ENCODE data around the gene DDX27.

DDX27 gene

DNA sequence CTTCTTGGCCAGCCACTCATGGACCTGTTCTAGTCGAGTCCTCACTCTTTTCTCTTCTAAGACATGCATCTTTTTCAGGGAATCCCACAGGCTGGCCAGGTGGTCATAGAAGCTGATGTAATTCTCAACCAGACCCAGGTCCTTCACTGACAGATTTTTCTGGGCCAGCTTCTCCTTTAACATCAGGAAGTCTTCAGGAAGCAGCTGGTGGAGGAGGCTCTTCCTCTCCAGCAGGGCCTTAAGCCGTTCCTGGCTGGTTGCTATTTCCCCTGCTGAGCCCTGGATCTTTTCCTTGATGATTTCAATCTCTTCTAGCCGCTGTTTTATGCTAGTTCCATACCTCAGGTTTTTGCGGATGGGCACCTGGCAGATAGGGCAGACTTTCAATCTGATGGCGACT is 28.6 kb downstream of the DDX27 start:
- intact Hi-C loops (cut with DNase I; ENCODE audit: low total_unique reads), result no loop called here
- TF ChIP-seq, protein P1, sequence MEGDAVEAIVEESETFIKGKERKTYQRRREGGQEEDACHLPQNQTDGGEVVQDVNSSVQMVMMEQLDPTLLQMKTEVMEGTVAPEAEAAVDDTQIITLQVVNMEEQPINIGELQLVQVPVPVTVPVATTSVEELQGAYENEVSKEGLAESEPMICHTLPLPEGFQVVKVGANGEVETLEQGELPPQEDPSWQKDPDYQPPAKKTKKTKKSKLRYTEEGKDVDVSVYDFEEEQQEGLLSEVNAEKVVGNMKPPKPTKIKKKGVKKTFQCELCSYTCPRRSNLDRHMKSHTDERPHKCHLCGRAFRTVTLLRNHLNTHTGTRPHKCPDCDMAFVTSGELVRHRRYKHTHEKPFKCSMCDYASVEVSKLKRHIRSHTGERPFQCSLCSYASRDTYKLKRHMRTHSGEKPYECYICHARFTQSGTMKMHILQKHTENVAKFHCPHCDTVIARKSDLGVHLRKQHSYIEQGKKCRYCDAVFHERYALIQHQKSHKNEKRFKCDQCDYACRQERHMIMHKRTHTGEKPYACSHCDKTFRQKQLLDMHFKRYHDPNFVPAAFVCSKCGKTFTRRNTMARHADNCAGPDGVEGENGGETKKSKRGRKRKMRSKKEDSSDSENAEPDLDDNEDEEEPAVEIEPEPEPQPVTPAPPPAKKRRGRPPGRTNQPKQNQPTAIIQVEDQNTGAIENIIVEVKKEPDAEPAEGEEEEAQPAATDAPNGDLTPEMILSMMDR (IDR thresholded peaks at IDR 0.05), result no peak
- Histone ChIP-seq H3K27ac (no peak overlapping the region), H3K4me1 (no peaks in the 10 kb centered on the region), H3K27me3 (no peaks in the 10 kb centered on the region), H3K4me3 (no peak overlapping the region), H3K36me3 (peaks cover 87 to 100% (median 98%) of the 10 kb centered on the region in 3 donors), H3K9me3 (no peaks in the 10 kb centered on the region)
- DNase-seq, result no peak

DNA sequence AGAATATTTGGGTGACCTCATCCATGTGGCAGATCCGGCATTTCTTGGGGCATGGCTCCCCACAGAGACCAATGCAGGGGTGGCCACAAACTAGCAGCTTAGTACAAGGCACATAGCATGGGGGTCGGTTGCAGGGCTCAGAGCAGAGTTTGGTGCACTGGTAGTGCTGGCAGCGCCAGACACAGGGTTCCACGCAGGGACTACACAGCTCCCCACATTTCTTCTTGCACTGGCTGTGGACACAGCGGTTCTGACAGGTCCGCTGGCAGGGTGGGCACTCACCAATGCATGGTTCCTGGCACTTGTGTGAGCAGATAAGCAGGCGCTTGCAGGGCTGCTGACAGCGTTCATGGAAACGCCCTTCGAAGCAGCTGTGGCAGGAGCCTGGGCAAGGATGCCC is 29.1 kb downstream of the DDX27 start:
- Histone ChIP-seq H3K27ac (no peak overlapping the region), H3K4me1 (no peaks in the 10 kb centered on the region), H3K4me3 (no peak overlapping the region), H3K36me3 (peaks cover 87 to 100% (median 98%) of the 10 kb centered on the region in 3 donors), H3K9me3 (no peaks in the 10 kb centered on the region), H3K27me3 (no peaks in the 10 kb centered on the region)
- intact Hi-C loops (cut with DNase I; ENCODE audit: low total_unique reads), result no loop called here
- TF ChIP-seq, protein P1 (IDR thresholded peaks at IDR 0.05), result no peak
- DNase-seq, result no peak

DNA sequence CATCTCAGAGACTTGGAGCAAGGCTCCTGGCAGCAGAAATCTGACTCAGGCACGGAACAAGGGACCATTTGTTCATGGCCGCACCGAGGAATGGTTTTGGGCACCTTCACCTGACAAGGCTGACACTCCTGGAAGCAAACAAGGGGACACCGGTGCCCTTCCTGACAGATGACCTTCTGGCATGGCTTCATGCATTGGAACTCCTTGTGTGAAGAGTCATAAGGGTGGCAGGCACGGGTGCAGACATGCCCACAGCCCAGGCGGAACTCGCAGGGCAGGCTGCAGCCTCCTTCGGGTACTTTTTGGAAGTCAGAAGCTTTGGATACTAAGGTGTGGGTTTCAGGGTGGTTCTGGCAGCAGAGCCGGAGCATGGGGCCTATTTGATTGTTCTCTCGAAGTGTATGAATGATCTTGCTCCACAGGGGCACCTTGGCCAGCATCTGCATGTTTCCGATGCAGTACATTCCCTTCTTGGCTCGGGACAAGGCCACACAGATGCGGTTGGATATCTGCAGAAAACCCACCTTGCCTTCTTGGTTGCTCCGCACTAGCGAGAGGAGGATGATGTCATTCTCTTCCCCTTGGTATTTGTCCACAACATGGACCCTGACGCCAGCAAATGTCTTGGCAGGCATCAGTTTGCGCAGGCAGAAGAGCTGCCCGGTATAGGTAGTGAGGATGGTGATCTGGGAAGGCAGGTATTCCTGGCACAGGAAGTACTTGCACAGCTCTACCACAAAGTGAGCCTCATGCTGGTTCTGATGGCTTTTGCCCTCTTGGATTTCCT is 29.9 kb downstream of the DDX27 start:
- Histone ChIP-seq H3K4me1 (no peaks in the 10 kb centered on the region), H3K27me3 (no peaks in the 10 kb centered on the region), H3K4me3 (no peak overlapping the region), H3K9me3 (no peaks in the 10 kb centered on the region), H3K36me3 (peaks cover 87 to 100% (median 98%) of the 10 kb centered on the region in 3 donors), H3K27ac (no peak overlapping the region)
- DNase-seq, result no peak
- intact Hi-C loops (cut with DNase I; ENCODE audit: low total_unique reads), result no loop called here
- TF ChIP-seq, protein P1 (IDR thresholded peaks at IDR 0.05), result no peak

DNA sequence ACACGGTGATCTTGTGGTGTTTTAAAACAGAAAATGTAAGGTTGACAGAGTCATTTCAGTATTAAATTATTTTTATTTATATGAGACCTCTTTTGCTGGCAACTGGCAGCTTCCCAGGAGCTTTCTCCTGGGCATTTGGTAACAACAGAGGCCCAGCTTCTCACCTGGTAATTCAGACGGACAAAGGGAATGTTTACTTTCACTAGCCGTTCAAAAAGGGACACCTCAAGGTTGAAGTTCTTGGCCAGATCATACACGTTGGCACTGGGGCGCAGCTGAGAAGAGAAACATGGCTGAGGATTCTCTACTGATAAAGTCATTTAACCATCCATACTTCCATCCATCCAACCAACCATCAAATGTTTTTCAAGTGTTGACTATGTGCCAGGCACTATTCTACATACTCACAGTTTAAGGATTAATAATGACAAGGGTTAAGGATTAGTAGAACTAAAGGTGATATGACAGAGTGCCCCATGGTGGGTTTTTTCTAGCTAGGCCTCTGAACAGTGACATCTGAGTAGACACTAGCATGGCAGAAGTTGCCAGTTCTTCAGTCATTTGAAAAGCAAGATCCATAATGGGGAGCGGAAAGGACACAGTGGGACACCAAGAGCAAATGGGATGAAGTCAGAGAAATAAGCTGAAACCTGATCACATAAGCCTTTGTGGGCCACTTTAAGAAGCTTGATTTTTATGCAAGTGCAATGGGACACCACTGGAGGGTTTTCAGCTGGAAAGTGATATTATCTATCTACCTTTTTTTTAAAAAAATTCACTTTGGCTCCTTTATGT is 33.5 kb downstream of the DDX27 start:
- H3K27me3 ChIP-seq, result no peaks in the 10 kb centered on the region
- intact Hi-C loops (cut with DNase I; ENCODE audit: low total_unique reads), result no loop called here
- no peak overlapping the region for H3K27ac ChIP-seq
- no peak for DNase-seq
- no peak overlapping the region for H3K4me3 ChIP-seq
- TF ChIP-seq, protein P1 (IDR thresholded peaks at IDR 0.05), result no peak
- no peaks in the 10 kb centered on the region for H3K4me1 ChIP-seq
- no peaks in the 10 kb centered on the region for H3K9me3 ChIP-seq
- H3K36me3 ChIP-seq, result peaks cover 99 to 100% (median 99%) of the 10 kb centered on the region in 3 donors

DNA sequence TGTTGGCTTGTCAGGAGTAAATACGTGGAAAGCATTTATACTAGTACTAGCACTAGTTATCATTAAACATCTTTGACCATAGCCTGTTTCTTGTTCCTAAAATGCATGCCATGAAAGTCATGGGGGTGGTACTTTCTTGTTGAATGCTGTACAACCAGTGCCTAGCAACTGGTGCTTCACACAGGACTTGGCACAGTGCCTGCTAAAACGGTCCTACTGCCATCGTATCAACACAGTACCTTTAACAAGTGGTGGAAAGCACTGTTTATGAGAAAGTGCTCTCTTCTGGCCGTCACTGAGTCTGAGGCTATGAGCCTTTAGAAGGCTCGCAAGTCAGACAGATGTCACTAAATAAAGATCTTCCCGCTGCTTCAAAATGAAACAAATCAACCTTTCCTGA is 37.0 kb downstream of the DDX27 start:
- intact Hi-C loops (cut with DNase I; ENCODE audit: low total_unique reads), result no loop called here
- Histone ChIP-seq H3K4me3 (no peak overlapping the region), H3K9me3 (no peaks in the 10 kb centered on the region), H3K36me3 (peaks cover 97 to 99% (median 98%) of the 10 kb centered on the region in 3 donors), H3K27ac (no peak overlapping the region), H3K4me1 (no peaks in the 10 kb centered on the region), H3K27me3 (no peaks in the 10 kb centered on the region)
- DNase-seq, result no peak
- TF ChIP-seq, protein P1 (IDR thresholded peaks at IDR 0.05), result no peak
